SK-N-SH (cell line): ENCODE results near the gene PTPN5. TPM values are rescaled to one million over a fixed set of nuclear protein-coding genes. Genes with fewer than 3 reads are reported as not detected.

Source experiments
- CTCF ChIA-PET: fragments of 300-600, 350-600 bp; formaldehyde crosslinking; extraction: SDS; loops from one replicate; lab custom pipeline; 2021; lab: Yijun Ruan, JAX
- POLR2A ChIA-PET: fragments of 350-600 bp; sonication (Branson Sonifier 250); formaldehyde crosslinking; extraction: SDS; loops from one replicate; lab custom pipeline; 2020; ENCODE audit warnings: antibody characterized with exemption, inconsistent platforms; lab: Yijun Ruan, JAX
- DNase-seq: peaks from one replicate; pipeline ENCODE4 v3.0.0; 2012
- H2AFZ ChIP-seq: fragments of 200-600 bp; sonication (generic); 2 replicates; pipeline ENCODE4 v1.8.1; 2016; ENCODE audit warnings: antibody characterized with exemption, mild to moderate bottlenecking, low read depth
- H3F3A ChIP-seq: fragments of 200-600 bp; sonication (generic); replicated peaks from 2 replicates; pipeline ENCODE3; 2016; ENCODE audit warnings: antibody characterized with exemption, mild to moderate bottlenecking; ENCODE audit not compliant: insufficient read depth
- H3K27ac ChIP-seq, 2 experiments: fragments of 200-500 bp in 1 of 2; fragments of 200-600 bp in 1 of 2; sonication (Bioruptor generic) in 1 of 2; sonication (generic), shearing (Covaris generic) in 1 of 2; 2 replicates each; pipeline versions ENCODE4 v1.5.1 to v1.6.1; 2014 to 2016; ENCODE audit warnings: low read depth in 2 of 2, inconsistent platforms in 1 of 2, low read length in 1 of 2, mild to moderate bottlenecking in 1 of 2, mixed read lengths in 1 of 2
- H3K27me3 ChIP-seq: fragments of 200-600 bp; sonication (generic), shearing (Covaris generic); 2 replicates; pipeline ENCODE4 v1.6.1; 2016; ENCODE audit warnings: mixed run types; ENCODE audit not compliant: insufficient read depth
- H3K36me3 ChIP-seq, 2 experiments: fragments of 200-500 bp in 1 of 2; fragments of 200-600 bp in 1 of 2; sonication (Bioruptor generic) in 1 of 2; sonication (generic) in 1 of 2; replicated peaks in 1 of 2; 2 replicates each; pipeline versions ENCODE3 to v1.5.1; 2014 to 2016; ENCODE audit warnings: low read length in 1 of 2, mild to moderate bottlenecking in 1 of 2; ENCODE audit not compliant: insufficient read depth in 2 of 2, control insufficient read depth in 1 of 2
- H3K4me1 ChIP-seq, 2 experiments: fragments of 200-500 bp in 1 of 2; fragments of 200-600 bp in 1 of 2; sonication (Bioruptor generic) in 1 of 2; sonication (generic), shearing (Covaris generic) in 1 of 2; 2 replicates each; pipeline versions ENCODE4 v1.5.1 to v1.6.1; 2014 to 2016; ENCODE audit warnings: low read depth in 1 of 2, low read length in 1 of 2, mixed run types in 1 of 2; ENCODE audit not compliant: insufficient read depth in 2 of 2, control insufficient read depth in 1 of 2
- H3K4me2 ChIP-seq: fragments of 200-600 bp; sonication (generic), shearing (Covaris generic); 2 replicates; pipeline ENCODE4 v1.6.1; 2017; ENCODE audit warnings: mixed run types
- H3K4me3 ChIP-seq, 2 experiments: fragments of 200-500 bp in 1 of 2; fragments of 200-600 bp in 1 of 2; sonication (Bioruptor generic) in 1 of 2; sonication (generic), shearing (Covaris generic) in 1 of 2; 2 replicates each; pipeline versions ENCODE4 v1.5.1 to v1.8.1; 2014 to 2016; ENCODE audit warnings: low read depth in 2 of 2, inconsistent platforms in 1 of 2, low read length in 1 of 2, mild to moderate bottlenecking in 1 of 2, mixed read lengths in 1 of 2, moderate library complexity in 1 of 2
- H3K79me2 ChIP-seq: fragments of 200-600 bp; sonication (generic); 2 replicates; pipeline ENCODE4 v1.8.1; 2017; ENCODE audit warnings: mild to moderate bottlenecking; ENCODE audit not compliant: insufficient read depth
- H3K9ac ChIP-seq: fragments of 200-600 bp; sonication (generic); 2 replicates; pipeline ENCODE4 v1.6.1; 2017; ENCODE audit warnings: mixed run types
- H3K9me2 ChIP-seq: fragments of 200-600 bp; sonication (generic); 2 replicates; pipeline ENCODE4 v1.6.1; 2017; ENCODE audit warnings: mixed run types
- H3K9me3 ChIP-seq: fragments of 200-600 bp; sonication (generic); 2 replicates; pipeline ENCODE4 v1.6.1; 2017; ENCODE audit warnings: mixed run types, mild to moderate bottlenecking, moderate library complexity
- H4K20me1 ChIP-seq: fragments of 200-600 bp; sonication (generic); 2 replicates; pipeline ENCODE4 v1.6.1; 2017; ENCODE audit warnings: mild to moderate bottlenecking, mixed run types; ENCODE audit not compliant: insufficient read depth
- CHD2 ChIP-seq: fragments of 150-350 bp; IDR thresholded peaks from 2 replicates; pipeline ENCODE4 v1.6.1; 2018; ENCODE audit warnings: low read length; ENCODE audit not compliant: partially characterized antibody
- ELF1 ChIP-seq: IDR thresholded peaks from 2 replicates; pipeline ENCODE4 v1.4.0; 2012
- FOXJ3 ChIP-seq: sonication (generic); formaldehyde crosslinking; IDR thresholded peaks from 2 replicates; pipeline ENCODE4 v1.5.1; 2020; ENCODE audit warnings: mild to moderate bottlenecking, missing genetic modification reagents
- FOXM1 ChIP-seq: IDR thresholded peaks from 2 replicates; pipeline ENCODE4 v1.4.0; 2012; ENCODE audit warnings: low read depth, mild to moderate bottlenecking
- GATA2 ChIP-seq: sonication (generic); formaldehyde crosslinking; IDR thresholded peaks from 2 replicates; pipeline ENCODE4 v1.5.0; 2020; ENCODE audit warnings: mild to moderate bottlenecking, missing genetic modification reagents
- MEF2A ChIP-seq: IDR thresholded peaks from 2 replicates; pipeline ENCODE4 v1.4.0; 2012; ENCODE audit warnings: low read depth, borderline replicate concordance
- POLR2AphosphoS5 ChIP-seq: IDR thresholded peaks from 2 replicates; pipeline ENCODE4 v1.6.1; 2012; ENCODE audit warnings: low read depth, low read length
- RFX5 ChIP-seq: IDR thresholded peaks from 2 replicates; pipeline ENCODE4 v1.6.1; 2012; ENCODE audit warnings: mild to moderate bottlenecking, improper control_type of control experiment, low read length
- RXRA ChIP-seq: IDR thresholded peaks from 2 replicates; pipeline ENCODE4 v1.4.0; 2012; ENCODE audit warnings: low read depth, mild to moderate bottlenecking, borderline replicate concordance
- SIN3A ChIP-seq: IDR thresholded peaks from 2 replicates; pipeline ENCODE4 v1.6.1; 2012; ENCODE audit warnings: low read depth, mild to moderate bottlenecking, low read length, moderate library complexity, borderline replicate concordance
- SMC3 ChIP-seq: IDR thresholded peaks from 2 replicates; pipeline ENCODE4 v1.6.1; 2012; ENCODE audit warnings: low read depth, low read length, improper control_type of control experiment
- TAF1 ChIP-seq: IDR thresholded peaks from 2 replicates; pipeline ENCODE4 v1.6.1; 2012; ENCODE audit warnings: low read depth, mild to moderate bottlenecking, low read length, moderate library complexity, borderline replicate concordance
- TCF12 ChIP-seq: IDR thresholded peaks from 2 replicates; pipeline ENCODE4 v1.4.0; 2012
- WGBS: methylation state at CpG from one replicate; pipeline ENCODE4 v1.1.6; 2017; ENCODE audit warnings: low lambda C conversion rate; 5-methylcytosine and 5-hydroxymethylcytosine counted together
- polyA plus RNA-seq, 3 experiments: library from polyadenylated mRNA; depleted of rRNA; stranded (reverse); fragments of >200 nt; gene quantifications; 2 replicates each; pipeline ENCODE4 v1.2.3, GENCODE V29; 2012
- TF ChIP-seq, protein P1 (sequence below): IDR thresholded peaks from 2 replicates; pipeline ENCODE4 v1.4.0; 2012; ENCODE audit warnings: low read depth, borderline replicate concordance
- TF ChIP-seq, protein P2 (sequence below): fragments of 150-350 bp; IDR thresholded peaks from 2 replicates; pipeline ENCODE4 v1.6.1; 2017; ENCODE audit warnings: antibody characterized with exemption, low read length, low read depth, borderline replicate concordance
- TF ChIP-seq, protein P3 (sequence below): fragments of 200-600 bp; sonication (generic); IDR thresholded peaks from 2 replicates; pipeline ENCODE4 v1.6.1; 2017; ENCODE audit warnings: antibody characterized with exemption, mild to moderate bottlenecking, moderate library complexity
- TF ChIP-seq, protein P4 (sequence below): IDR thresholded peaks from 2 replicates; pipeline ENCODE4; 2012
- TF ChIP-seq, protein P5 (sequence below): IDR thresholded peaks from 2 replicates; pipeline ENCODE4 v1.6.1; 2012; ENCODE audit warnings: mild to moderate bottlenecking, low read depth, low read length, moderate library complexity

The PTPN5 gene
- polyA plus RNA-seq, 1 of the 3 experiments (the other 2 are of a cell fraction) = not detected

DNA sequence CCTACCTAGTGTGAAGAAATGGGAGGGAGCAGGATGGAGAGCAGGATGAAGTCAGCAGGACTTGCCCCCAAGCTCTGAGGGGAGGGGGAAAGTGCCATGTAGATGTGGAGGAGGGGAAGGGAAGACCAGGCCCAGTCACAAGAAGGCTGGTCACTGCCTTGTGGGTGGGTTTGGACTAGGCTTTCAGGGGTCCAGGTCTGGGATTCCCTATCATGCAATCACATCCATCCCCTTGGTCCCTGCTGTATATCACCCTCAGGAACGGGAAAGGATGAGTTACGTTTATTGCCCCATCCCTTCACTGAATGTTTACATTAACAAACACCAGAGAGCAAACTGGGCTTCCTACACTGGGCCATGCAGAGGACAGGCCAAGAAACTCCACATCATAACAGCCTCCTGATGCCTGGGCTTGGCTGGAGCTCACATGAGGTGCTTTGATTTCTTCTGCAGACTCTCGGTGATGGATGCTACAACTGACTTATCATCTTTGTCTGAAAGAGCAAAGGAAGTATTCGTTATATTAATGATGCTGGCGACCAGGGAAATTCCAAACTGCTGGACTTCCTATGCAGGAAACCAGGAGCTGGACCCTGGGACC, 87.5 kb downstream of the PTPN5 start:
- Histone ChIP-seq H2AFZ (no peak overlapping the region), H3F3A (no peaks in the 10 kb centered on the region), H3K9me3 (no peaks in the 10 kb centered on the region), H4K20me1 (no peaks in the 10 kb centered on the region), H3K9me2 (no peaks in the 10 kb centered on the region), H3K4me1 (peaks cover 0 to 33% of the 10 kb centered on the region in 2 experiments; a peak in 2 of 4 replicates), H3K36me3 (no peaks in the 10 kb centered on the region), H3K27me3 (peaks cover 9% of the 10 kb centered on the region; the same call in 1 of the 2 replicates), H3K27ac (no peak overlapping the region), H3K9ac (no peak overlapping the region), H3K4me3 (no peak overlapping the region), H3K4me2 (no peak overlapping the region), H3K79me2 (no peaks in the 10 kb centered on the region)
- ChIA-PET POLR2A (no interaction called here), CTCF (interaction anchor here (1.8 to 4.9 kb wide), 4 partner anchors 17 to 598 kb away, joined by 6 to 25 read pairs (median 6); partner anchors contain the start of gene SAAL1)
- WGBS = 99% methylated on average over 5 of the region's 5 CpGs
- DNase-seq = no peak
- TF ChIP-seq, protein P1, sequence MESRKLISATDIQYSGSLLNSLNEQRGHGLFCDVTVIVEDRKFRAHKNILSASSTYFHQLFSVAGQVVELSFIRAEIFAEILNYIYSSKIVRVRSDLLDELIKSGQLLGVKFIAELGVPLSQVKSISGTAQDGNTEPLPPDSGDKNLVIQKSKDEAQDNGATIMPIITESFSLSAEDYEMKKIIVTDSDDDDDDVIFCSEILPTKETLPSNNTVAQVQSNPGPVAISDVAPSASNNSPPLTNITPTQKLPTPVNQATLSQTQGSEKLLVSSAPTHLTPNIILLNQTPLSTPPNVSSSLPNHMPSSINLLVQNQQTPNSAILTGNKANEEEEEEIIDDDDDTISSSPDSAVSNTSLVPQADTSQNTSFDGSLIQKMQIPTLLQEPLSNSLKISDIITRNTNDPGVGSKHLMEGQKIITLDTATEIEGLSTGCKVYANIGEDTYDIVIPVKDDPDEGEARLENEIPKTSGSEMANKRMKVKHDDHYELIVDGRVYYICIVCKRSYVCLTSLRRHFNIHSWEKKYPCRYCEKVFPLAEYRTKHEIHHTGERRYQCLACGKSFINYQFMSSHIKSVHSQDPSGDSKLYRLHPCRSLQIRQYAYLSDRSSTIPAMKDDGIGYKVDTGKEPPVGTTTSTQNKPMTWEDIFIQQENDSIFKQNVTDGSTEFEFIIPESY = no peak
- TF ChIP-seq FOXJ3 (CRISPR knock-in tag) (no peak), FOXM1 (no peak), POLR2AphosphoS5 (no peak), RXRA (no peak), MEF2A (no peak), SMC3 (no peak), TCF12 (no peak), CHD2 (no peak), SIN3A (no peak), RFX5 (no peak), ELF1 (no peak), GATA2 (CRISPR knock-in tag) (no peak), TAF1 (no peak)
- TF ChIP-seq, protein P2, sequence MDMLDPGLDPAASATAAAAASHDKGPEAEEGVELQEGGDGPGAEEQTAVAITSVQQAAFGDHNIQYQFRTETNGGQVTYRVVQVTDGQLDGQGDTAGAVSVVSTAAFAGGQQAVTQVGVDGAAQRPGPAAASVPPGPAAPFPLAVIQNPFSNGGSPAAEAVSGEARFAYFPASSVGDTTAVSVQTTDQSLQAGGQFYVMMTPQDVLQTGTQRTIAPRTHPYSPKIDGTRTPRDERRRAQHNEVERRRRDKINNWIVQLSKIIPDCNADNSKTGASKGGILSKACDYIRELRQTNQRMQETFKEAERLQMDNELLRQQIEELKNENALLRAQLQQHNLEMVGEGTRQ = no peak
- TF ChIP-seq, protein P3, sequence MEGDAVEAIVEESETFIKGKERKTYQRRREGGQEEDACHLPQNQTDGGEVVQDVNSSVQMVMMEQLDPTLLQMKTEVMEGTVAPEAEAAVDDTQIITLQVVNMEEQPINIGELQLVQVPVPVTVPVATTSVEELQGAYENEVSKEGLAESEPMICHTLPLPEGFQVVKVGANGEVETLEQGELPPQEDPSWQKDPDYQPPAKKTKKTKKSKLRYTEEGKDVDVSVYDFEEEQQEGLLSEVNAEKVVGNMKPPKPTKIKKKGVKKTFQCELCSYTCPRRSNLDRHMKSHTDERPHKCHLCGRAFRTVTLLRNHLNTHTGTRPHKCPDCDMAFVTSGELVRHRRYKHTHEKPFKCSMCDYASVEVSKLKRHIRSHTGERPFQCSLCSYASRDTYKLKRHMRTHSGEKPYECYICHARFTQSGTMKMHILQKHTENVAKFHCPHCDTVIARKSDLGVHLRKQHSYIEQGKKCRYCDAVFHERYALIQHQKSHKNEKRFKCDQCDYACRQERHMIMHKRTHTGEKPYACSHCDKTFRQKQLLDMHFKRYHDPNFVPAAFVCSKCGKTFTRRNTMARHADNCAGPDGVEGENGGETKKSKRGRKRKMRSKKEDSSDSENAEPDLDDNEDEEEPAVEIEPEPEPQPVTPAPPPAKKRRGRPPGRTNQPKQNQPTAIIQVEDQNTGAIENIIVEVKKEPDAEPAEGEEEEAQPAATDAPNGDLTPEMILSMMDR = no peak
- TF ChIP-seq, protein P4, sequence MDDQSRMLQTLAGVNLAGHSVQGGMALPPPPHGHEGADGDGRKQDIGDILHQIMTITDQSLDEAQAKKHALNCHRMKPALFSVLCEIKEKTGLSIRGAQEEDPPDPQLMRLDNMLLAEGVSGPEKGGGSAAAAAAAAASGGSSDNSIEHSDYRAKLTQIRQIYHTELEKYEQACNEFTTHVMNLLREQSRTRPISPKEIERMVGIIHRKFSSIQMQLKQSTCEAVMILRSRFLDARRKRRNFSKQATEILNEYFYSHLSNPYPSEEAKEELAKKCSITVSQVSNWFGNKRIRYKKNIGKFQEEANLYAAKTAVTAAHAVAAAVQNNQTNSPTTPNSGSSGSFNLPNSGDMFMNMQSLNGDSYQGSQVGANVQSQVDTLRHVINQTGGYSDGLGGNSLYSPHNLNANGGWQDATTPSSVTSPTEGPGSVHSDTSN = no peak
- TF ChIP-seq, protein P5, sequence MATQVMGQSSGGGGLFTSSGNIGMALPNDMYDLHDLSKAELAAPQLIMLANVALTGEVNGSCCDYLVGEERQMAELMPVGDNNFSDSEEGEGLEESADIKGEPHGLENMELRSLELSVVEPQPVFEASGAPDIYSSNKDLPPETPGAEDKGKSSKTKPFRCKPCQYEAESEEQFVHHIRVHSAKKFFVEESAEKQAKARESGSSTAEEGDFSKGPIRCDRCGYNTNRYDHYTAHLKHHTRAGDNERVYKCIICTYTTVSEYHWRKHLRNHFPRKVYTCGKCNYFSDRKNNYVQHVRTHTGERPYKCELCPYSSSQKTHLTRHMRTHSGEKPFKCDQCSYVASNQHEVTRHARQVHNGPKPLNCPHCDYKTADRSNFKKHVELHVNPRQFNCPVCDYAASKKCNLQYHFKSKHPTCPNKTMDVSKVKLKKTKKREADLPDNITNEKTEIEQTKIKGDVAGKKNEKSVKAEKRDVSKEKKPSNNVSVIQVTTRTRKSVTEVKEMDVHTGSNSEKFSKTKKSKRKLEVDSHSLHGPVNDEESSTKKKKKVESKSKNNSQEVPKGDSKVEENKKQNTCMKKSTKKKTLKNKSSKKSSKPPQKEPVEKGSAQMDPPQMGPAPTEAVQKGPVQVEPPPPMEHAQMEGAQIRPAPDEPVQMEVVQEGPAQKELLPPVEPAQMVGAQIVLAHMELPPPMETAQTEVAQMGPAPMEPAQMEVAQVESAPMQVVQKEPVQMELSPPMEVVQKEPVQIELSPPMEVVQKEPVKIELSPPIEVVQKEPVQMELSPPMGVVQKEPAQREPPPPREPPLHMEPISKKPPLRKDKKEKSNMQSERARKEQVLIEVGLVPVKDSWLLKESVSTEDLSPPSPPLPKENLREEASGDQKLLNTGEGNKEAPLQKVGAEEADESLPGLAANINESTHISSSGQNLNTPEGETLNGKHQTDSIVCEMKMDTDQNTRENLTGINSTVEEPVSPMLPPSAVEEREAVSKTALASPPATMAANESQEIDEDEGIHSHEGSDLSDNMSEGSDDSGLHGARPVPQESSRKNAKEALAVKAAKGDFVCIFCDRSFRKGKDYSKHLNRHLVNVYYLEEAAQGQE = no peak
